PC-3 (cell line): ENCODE results near the gene RHOXF2.

Experiments
- EZH2 ChIP-seq: fragments of 300-600 bp; sonication (generic); IDR thresholded peaks from one replicate; pipeline ENCODE4 v1.6.1; 2017; ENCODE audit warnings: antibody characterized with exemption, mild to moderate bottlenecking, low read length; ENCODE audit not compliant: unreplicated experiment
- EZH2phosphoT487 ChIP-seq: fragments of 300-600 bp; sonication (generic); IDR thresholded peaks from 2 replicates; pipeline ENCODE4 v1.6.1; 2018; ENCODE audit warnings: mild to moderate bottlenecking, antibody characterized with exemption, low read length, borderline replicate concordance
- TF ChIP-seq, protein P1 (sequence below): fragments of 300-600 bp; sonication (generic); conservative IDR thresholded peaks from 2 replicates; pipeline ENCODE4 v1.5.1; 2017; ENCODE audit warnings: antibody characterized with exemption, low read depth, mild to moderate bottlenecking, low read length

DNA sequence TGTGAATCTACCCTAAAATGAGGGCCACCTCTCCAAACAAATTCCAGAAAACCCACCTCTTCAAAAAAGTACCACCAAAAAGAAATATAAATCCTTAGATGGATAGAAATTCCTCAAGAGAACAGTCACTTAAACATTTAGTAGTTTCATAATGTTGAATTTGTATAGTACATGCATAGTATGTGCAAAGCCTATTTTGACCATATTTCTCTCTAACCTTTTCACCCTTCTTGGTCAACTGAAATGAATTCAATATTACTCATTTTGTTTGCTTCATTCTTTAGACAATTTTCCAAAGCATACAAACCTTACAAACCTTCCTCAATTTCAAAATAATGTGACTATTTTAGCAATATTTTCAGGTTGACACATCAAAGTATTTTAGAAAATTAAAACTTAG lies 46.8 kb upstream of the RHOXF2 start:
- TF ChIP-seq, protein P1, sequence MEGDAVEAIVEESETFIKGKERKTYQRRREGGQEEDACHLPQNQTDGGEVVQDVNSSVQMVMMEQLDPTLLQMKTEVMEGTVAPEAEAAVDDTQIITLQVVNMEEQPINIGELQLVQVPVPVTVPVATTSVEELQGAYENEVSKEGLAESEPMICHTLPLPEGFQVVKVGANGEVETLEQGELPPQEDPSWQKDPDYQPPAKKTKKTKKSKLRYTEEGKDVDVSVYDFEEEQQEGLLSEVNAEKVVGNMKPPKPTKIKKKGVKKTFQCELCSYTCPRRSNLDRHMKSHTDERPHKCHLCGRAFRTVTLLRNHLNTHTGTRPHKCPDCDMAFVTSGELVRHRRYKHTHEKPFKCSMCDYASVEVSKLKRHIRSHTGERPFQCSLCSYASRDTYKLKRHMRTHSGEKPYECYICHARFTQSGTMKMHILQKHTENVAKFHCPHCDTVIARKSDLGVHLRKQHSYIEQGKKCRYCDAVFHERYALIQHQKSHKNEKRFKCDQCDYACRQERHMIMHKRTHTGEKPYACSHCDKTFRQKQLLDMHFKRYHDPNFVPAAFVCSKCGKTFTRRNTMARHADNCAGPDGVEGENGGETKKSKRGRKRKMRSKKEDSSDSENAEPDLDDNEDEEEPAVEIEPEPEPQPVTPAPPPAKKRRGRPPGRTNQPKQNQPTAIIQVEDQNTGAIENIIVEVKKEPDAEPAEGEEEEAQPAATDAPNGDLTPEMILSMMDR = no peak
- TF ChIP-seq EZH2phosphoT487 (no peak), EZH2 (no peak)
